Activated B cell treated with CpG ODN at 0.5 μM for 24 hours (primary cell): ENCODE results near the gene NLN. TPM values are rescaled to one million over a fixed set of nuclear protein-coding genes. Genes with fewer than 3 reads are reported as not detected.
"Not testable (repeated sequence)": the region's sequence is repeated elsewhere in the genome, so short reads cannot be mapped to it uniquely, and the experiment has no call there.

Source experiments
- ATAC-seq: fragments of 200-7000 bp; cut with Tn5 transposase; one replicate; pipeline ENCODE4 v1.10.0; 2021; ENCODE audit warnings: low read depth, mild to moderate bottlenecking, moderate library complexity
- CTCF ChIA-PET: fragments of 350-600 bp; sonication (Branson Sonifier 250); formaldehyde crosslinking; loops from one replicate; lab custom pipeline; 2021; ENCODE audit warnings: antibody characterized with exemption; lab: Charles Lee
- POLR2A ChIA-PET: fragments of 350-600 bp; sonication (Branson Sonifier 250); formaldehyde crosslinking; loops from one replicate; lab custom pipeline; 2021; ENCODE audit warnings: antibody characterized with exemption; lab: Charles Lee
- DNase-seq: peaks from one replicate; pipeline ENCODE4 v3.0.0; 2022
- H3K27ac Mint-ChIP-seq: one replicate; pipeline ENCODE4 v1.8.0; 2020; ENCODE audit warnings: mixed read lengths
- H3K27me3 Mint-ChIP-seq: one replicate; pipeline ENCODE4 v1.8.0; 2021; ENCODE audit warnings: mixed read lengths
- H3K36me3 Mint-ChIP-seq: one replicate; pipeline ENCODE4 v1.8.0; 2021; ENCODE audit warnings: low read depth, mixed read lengths
- H3K4me1 Mint-ChIP-seq: one replicate; pipeline ENCODE4 v1.8.0; 2021; ENCODE audit warnings: mixed read lengths
- H3K4me3 Mint-ChIP-seq: one replicate; pipeline ENCODE4 v1.8.0; 2020; ENCODE audit warnings: mild to moderate bottlenecking, mixed read lengths
- H3K9me3 Mint-ChIP-seq: one replicate; pipeline ENCODE4 v1.8.0; 2020; ENCODE audit warnings: mixed read lengths
- CTCF ChIP-seq: fragments of 200-600 bp; IDR thresholded peaks from one replicate; pipeline ENCODE4 v1.8.0; 2022; ENCODE audit warnings: antibody characterized with exemption, mild to moderate bottlenecking
- intact Hi-C: fragments of 100-400 bp; cut with micrococcal nuclease; formaldehyde crosslinking; loops from one replicate; pipeline ENCODE4 v1.15.1; 2024
- total RNA-seq: library from RNA; stranded (reverse); gene quantifications from 2 replicates; pipeline ENCODE4 v1.2.3, GENCODE V29; 2022

NLN gene
- total RNA-seq, 1 donor from 2014 or later = 16.5 TPM

- ChIA-PET POLR2A (no interaction called here), CTCF (no interaction called here)
- Mint-ChIP-seq H3K9me3 (peaks cover 7% of the 10 kb centered on the region), H3K27ac (no peak overlapping the region), H3K4me1 (peaks cover 4% of the 10 kb centered on the region), H3K4me3 (no peak overlapping the region), H3K27me3 (no peaks in the 10 kb centered on the region), H3K36me3 (peaks cover 25% of the 10 kb centered on the region)
- intact Hi-C loops = no loop called here
- ATAC-seq (no peak), DNase-seq (no peak)
- TF ChIP-seq CTCF = no peak
Observed at GRCh38 chr5:65805089-65805488, 83.1 kb downstream of the NLN start.

DNA sequence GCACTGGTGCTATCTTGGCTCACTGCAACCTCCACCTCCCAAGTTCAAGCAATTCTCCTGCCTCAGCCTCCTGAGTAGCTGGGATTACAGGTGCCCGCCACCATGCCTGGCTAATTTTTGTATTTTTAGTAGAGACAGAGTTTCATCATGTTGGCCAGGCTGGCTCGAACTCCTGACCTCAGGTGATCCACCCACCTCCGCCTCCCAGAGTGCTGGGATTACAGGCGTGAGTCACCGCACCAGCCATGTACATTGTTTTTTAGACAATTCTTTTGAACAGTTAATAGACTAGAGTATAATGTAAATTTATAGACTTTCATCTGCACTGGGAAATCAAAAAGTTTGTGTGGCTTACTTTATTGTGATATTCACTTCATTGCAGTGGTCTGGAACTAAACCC lies 85.5 kb downstream of the NLN start:
- H3K4me1 Mint-ChIP-seq, intact Hi-C loops, H3K27ac Mint-ChIP-seq: not testable (repeated sequence)

DNA sequence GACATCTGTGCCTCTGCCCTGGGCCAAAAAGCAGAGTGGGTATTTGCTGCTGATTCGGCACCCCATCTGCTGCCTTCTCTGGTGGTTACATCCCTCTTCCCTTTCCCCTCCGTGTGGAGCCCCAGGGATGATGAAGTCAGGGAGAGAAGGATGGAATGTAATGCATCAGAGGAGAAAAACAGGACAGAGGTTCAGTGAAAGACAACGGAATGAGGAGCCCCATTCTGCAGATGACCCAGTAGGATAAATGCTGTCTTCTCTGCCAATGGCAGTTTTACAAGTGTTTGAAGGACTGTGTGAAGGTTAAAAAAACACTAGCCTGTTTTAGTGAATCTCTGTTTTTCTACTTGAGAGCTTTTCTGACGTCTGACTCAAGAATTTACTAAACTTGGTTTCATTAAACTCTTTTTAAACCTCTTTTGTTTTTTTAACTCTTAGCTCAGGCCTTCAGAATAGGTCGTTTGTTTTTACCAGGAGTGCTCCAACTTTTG lies 86.3 kb downstream of the NLN start:
- TF ChIP-seq CTCF = no peak
- Mint-ChIP-seq H3K4me1 (peaks cover 4% of the 10 kb centered on the region), H3K27ac (no peak overlapping the region), H3K4me3 (no peak overlapping the region), H3K36me3 (peaks cover 30% of the 10 kb centered on the region), H3K9me3 (no peaks in the 10 kb centered on the region), H3K27me3 (no peaks in the 10 kb centered on the region)
- intact Hi-C loops = no loop called here
- CTCF ChIA-PET = interaction anchor here (0.6 kb wide), 1 partner anchor 19 kb away, joined by 3 read pairs; no protein-coding TSS in a partner anchor
- DNase-seq (no peak), ATAC-seq (no peak)
- POLR2A ChIA-PET = no interaction called here

More for the DNA sequence above, 85.5 kb downstream of the NLN start:
- POLR2A ChIA-PET, H3K9me3 Mint-ChIP-seq, CTCF ChIA-PET, DNase-seq, ATAC-seq, H3K4me3 Mint-ChIP-seq, H3K27me3 Mint-ChIP-seq: not testable (repeated sequence)
- H3K36me3 Mint-ChIP-seq = peaks cover 25% of the 10 kb centered on the region

DNA sequence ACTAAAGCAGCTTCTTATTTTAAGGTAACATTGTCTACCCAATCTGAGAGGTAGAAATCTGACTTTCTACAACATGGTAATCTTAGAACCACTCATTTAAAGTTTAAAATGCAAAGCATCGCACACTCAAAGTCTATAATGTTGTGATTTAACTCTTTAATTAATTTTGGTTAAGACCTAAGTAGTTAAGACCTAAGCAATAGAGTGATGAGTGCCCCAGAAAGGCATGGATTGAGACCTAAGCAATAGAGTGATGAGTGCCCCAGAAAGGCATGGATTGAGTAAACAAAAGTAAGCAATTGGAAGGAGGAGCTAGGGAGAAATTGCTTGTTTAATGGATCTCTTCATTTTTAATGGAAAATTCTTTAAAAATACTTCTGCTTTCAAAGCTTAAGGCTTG lies 86.8 kb downstream of the NLN start:
- Mint-ChIP-seq H3K9me3 (no peaks in the 10 kb centered on the region), H3K4me1 (peaks cover 4% of the 10 kb centered on the region), H3K27ac (no peak overlapping the region), H3K36me3 (peaks cover 30% of the 10 kb centered on the region), H3K27me3 (no peaks in the 10 kb centered on the region), H3K4me3 (no peak overlapping the region)
- intact Hi-C loops = no loop called here
- ATAC-seq (no peak), DNase-seq (no peak)
- TF ChIP-seq CTCF = no peak
- ChIA-PET CTCF (no interaction called here), POLR2A (no interaction called here)

GRCh38 chr5:65809817-65810531 lies 88.0 kb downstream of the NLN start:
- DNase-seq (no peak), ATAC-seq (no peak)
- H3K27me3 Mint-ChIP-seq = no peaks in the 10 kb centered on the region
- intact Hi-C loops = no loop called here
- peaks cover 4% of the 10 kb centered on the region for H3K4me1 Mint-ChIP-seq
- no peak overlapping the region for H3K4me3 Mint-ChIP-seq
- H3K36me3 Mint-ChIP-seq = peaks cover 35% of the 10 kb centered on the region
- TF ChIP-seq CTCF = no peak
- ChIA-PET CTCF (no interaction called here), POLR2A (no interaction called here)
- no peak overlapping the region for H3K27ac Mint-ChIP-seq
- no peaks in the 10 kb centered on the region for H3K9me3 Mint-ChIP-seq
